GM23338 (cell line): ENCODE data around the gene EPS8L2. TPM values are rescaled to one million over a fixed set of nuclear protein-coding genes. Genes with fewer than 3 reads are reported as not detected.

ENCODE experiments used
- ATAC-seq: fragments of 200-7000 bp; cut with Tn5 transposase; 3 replicates; pipeline ENCODE4 v1.9.1; 2020
- DNase-seq: peaks from one replicate; pipeline ENCODE4 v3.0.0-alpha.2; 2015; ENCODE audit warnings: low spot score
- H2AFZ ChIP-seq: fragments of 200-600 bp; sonication (generic); 2 replicates; pipeline ENCODE4 v1.8.0; 2016; ENCODE audit warnings: antibody characterized with exemption, mild to moderate bottlenecking, moderate library complexity
- H3F3A ChIP-seq: fragments of 200-600 bp; sonication (generic); replicated peaks from 2 replicates; pipeline ENCODE4 v1.8.0; 2017; ENCODE audit warnings: antibody characterized with exemption, mixed run types, low read depth
- H3K27ac ChIP-seq: fragments of 200-600 bp; sonication (generic); 2 replicates; pipeline ENCODE4 v1.6.1; 2016; ENCODE audit warnings: low read depth
- H3K27me3 ChIP-seq: fragments of 200-600 bp; sonication (generic); 2 replicates; pipeline ENCODE4 v1.8.0; 2016; ENCODE audit warnings: mild to moderate bottlenecking, mixed run types, moderate library complexity; ENCODE audit not compliant: insufficient read depth
- H3K36me3 ChIP-seq: fragments of 200-600 bp; sonication (generic); 2 replicates; pipeline ENCODE4 v1.8.0; 2016; ENCODE audit warnings: mild to moderate bottlenecking; ENCODE audit not compliant: insufficient read depth
- H3K4me1 ChIP-seq: fragments of 200-600 bp; sonication (generic); 2 replicates; pipeline ENCODE4 v1.8.0; 2016; ENCODE audit warnings: mild to moderate bottlenecking, moderate library complexity; ENCODE audit not compliant: insufficient read depth
- H3K4me2 ChIP-seq: fragments of 200-600 bp; sonication (generic); 2 replicates; pipeline ENCODE4 v1.7.1; 2017; ENCODE audit warnings: mixed run types
- H3K4me3 ChIP-seq: fragments of 200-600 bp; sonication (generic); 2 replicates; pipeline ENCODE4 v1.6.1; 2016; ENCODE audit warnings: mixed run types
- H3K79me2 ChIP-seq: fragments of 200-600 bp; sonication (generic); replicated peaks from 2 replicates; pipeline ENCODE4 v1.8.0; 2017; ENCODE audit warnings: mild to moderate bottlenecking; ENCODE audit not compliant: insufficient read depth
- H3K9me2 ChIP-seq: fragments of 200-600 bp; sonication (generic); 2 replicates; pipeline ENCODE4 v1.8.0; 2017; ENCODE audit not compliant: insufficient read depth
- H4K20me1 ChIP-seq: fragments of 200-600 bp; sonication (generic); replicated peaks from 2 replicates; pipeline ENCODE4 v1.8.0; 2017; ENCODE audit warnings: mild to moderate bottlenecking; ENCODE audit not compliant: insufficient read depth
- H3K27ac Mint-ChIP-seq: 2 replicates; pipeline ENCODE4 v1.8.0; 2020; ENCODE audit warnings: inconsistent platforms, mild to moderate bottlenecking, moderate library complexity, mixed read lengths
- H3K27me3 Mint-ChIP-seq: 3 replicates; pipeline ENCODE4 v1.8.0; 2022; ENCODE audit warnings: low read depth, mild to moderate bottlenecking, moderate library complexity, mixed read lengths, inconsistent platforms; ENCODE audit not compliant: insufficient read depth, poor library complexity
- H3K36me3 Mint-ChIP-seq: 3 replicates; pipeline ENCODE4 v1.8.0; 2021; ENCODE audit warnings: low read depth, mild to moderate bottlenecking, inconsistent platforms, moderate library complexity, mixed read lengths
- H3K4me1 Mint-ChIP-seq: 3 replicates; pipeline ENCODE4 v1.8.0; 2020; ENCODE audit warnings: mild to moderate bottlenecking, inconsistent platforms, mixed read lengths
- H3K4me3 Mint-ChIP-seq: 3 replicates; pipeline ENCODE4 v1.8.0; 2021; ENCODE audit warnings: moderate library complexity, mild to moderate bottlenecking, inconsistent platforms, mixed read lengths
- H3K9me3 Mint-ChIP-seq: 3 replicates; pipeline ENCODE4 v1.8.0; 2020; ENCODE audit warnings: moderate library complexity, mild to moderate bottlenecking, inconsistent platforms, mixed read lengths
- CREB1 ChIP-seq: fragments of 250-450 bp; sonication (Bioruptor Pico); IDR thresholded peaks from 2 replicates; pipeline ENCODE4 v1.5.0; 2020; ENCODE audit warnings: low read depth, mild to moderate bottlenecking, moderate library complexity
- CTCF ChIP-seq, 2 experiments: fragments of 200-600 bp in 1 of 2; sonication (generic) in 1 of 2; conservative IDR thresholded peaks; 2 replicates each; pipeline versions ENCODE4 v1.5.1 to v1.6.1; 2016 to 2017; ENCODE audit warnings: antibody characterized with exemption in 2 of 2, low read depth in 2 of 2, mild to moderate bottlenecking in 2 of 2, moderate library complexity in 1 of 2
- EZH2 ChIP-seq: fragments of 200-600 bp; sonication (generic); IDR thresholded peaks from one replicate; pipeline ENCODE4 v1.8.0; 2017; ENCODE audit warnings: antibody characterized with exemption, mild to moderate bottlenecking, low read depth; ENCODE audit not compliant: unreplicated experiment
- JUNB ChIP-seq: IDR thresholded peaks from one replicate; pipeline ENCODE4 v1.6.1; 2016; ENCODE audit warnings: antibody characterized with exemption; ENCODE audit not compliant: unreplicated experiment
- NANOG ChIP-seq: IDR thresholded peaks from 2 replicates; pipeline ENCODE4 v1.6.1; 2016; ENCODE audit warnings: antibody characterized with exemption, borderline replicate concordance
- STAT1 ChIP-seq: IDR thresholded peaks from one replicate; pipeline ENCODE4 v1.6.1; 2016; ENCODE audit warnings: antibody characterized with exemption; ENCODE audit not compliant: unreplicated experiment
- ZNF114 ChIP-seq: fragments of 250-450 bp; sonication (Bioruptor Pico); IDR thresholded peaks from 2 replicates; pipeline ENCODE4 v1.5.0; 2020; ENCODE audit warnings: mild to moderate bottlenecking, moderate library complexity
- ZNF331 ChIP-seq: fragments of 250-450 bp; sonication (Bioruptor Pico); IDR thresholded peaks from 2 replicates; pipeline ENCODE4 v1.5.0; 2020; ENCODE audit warnings: low read depth, mild to moderate bottlenecking, moderate library complexity
- ZNF462 ChIP-seq: fragments of 250-450 bp; sonication (Bioruptor Pico); IDR thresholded peaks from 2 replicates; pipeline ENCODE4 v1.5.0; 2020; ENCODE audit warnings: mild to moderate bottlenecking, moderate library complexity
- polyA plus RNA-seq: library from polyadenylated mRNA; unstranded; fragments of >200 nt; fragmentation: Nextera tagmentation; extraction: Ambion mirVana; gene quantifications from 2 replicates; pipeline ENCODE4 v1.2.1, GENCODE V29; 2016
- total RNA-seq: library from RNA; depleted of rRNA; stranded (reverse); fragments of >200 nt; shearing (Covaris generic); gene quantifications from 2 replicates; pipeline ENCODE4 v1.2.3, GENCODE V29; 2014

Gene EPS8L2
- total and polyA plus RNA-seq, 2 experiments from 2014 or later, result 38.7 to 59.4 TPM

GRCh38 chr11:656866-657265 lies 49.2 kb upstream of the EPS8L2 start:
- Mint-ChIP-seq H3K9me3 (no peaks in the 10 kb centered on the region), H3K27ac (no peak overlapping the region), H3K4me1 (no peaks in the 10 kb centered on the region), H3K36me3 (peaks cover 23% of the 10 kb centered on the region), H3K4me3 (no peak overlapping the region), H3K27me3 (peaks cover 12% of the 10 kb centered on the region)
- Histone ChIP-seq H3K27ac (no peak overlapping the region), H3K4me3 (no peak overlapping the region), H3K9me2 (no peaks in the 10 kb centered on the region), H3K36me3 (peaks cover 12% of the 10 kb centered on the region), H4K20me1 (peaks cover 8% of the 10 kb centered on the region; the same call in 1 of the 2 replicates), H3K4me2 (no peak overlapping the region), H3F3A (peaks cover 10% of the 10 kb centered on the region; the same call in 1 of the 2 replicates), H3K79me2 (peaks cover 3% of the 10 kb centered on the region; the same call in 1 of the 2 replicates), H3K4me1 (no peaks in the 10 kb centered on the region), H2AFZ (no peak overlapping the region), H3K27me3 (no peaks in the 10 kb centered on the region)
- DNase-seq (no peak), ATAC-seq (no peak)
- TF ChIP-seq ZNF331 (no peak), ZNF462 (CRISPR knock-in tag) (no peak), EZH2 (no peak), NANOG (no peak), JUNB (no peak)

- no peaks in the 10 kb centered on the region for H3K4me1 ChIP-seq
- DNase-seq (no peak), ATAC-seq (no peak)
- H3K79me2 ChIP-seq, result peaks cover 3% of the 10 kb centered on the region; the same call in 1 of the 2 replicates
- Mint-ChIP-seq H3K9me3 (no peaks in the 10 kb centered on the region), H3K36me3 (peaks cover 19% of the 10 kb centered on the region), H3K27me3 (peaks cover 8% of the 10 kb centered on the region), H3K4me3 (no peak overlapping the region), H3K27ac (no peak overlapping the region), H3K4me1 (no peaks in the 10 kb centered on the region)
- no peaks in the 10 kb centered on the region for H3K9me2 ChIP-seq
- peaks cover 9% of the 10 kb centered on the region for H3K36me3 ChIP-seq
- no peak overlapping the region for H2AFZ ChIP-seq
- H3F3A ChIP-seq, result peaks cover 9% of the 10 kb centered on the region; the same call in 1 of the 2 replicates
- no peak overlapping the region for H3K4me3 ChIP-seq
- H3K4me2 ChIP-seq, result no peak overlapping the region
- H3K27me3 ChIP-seq, result no peaks in the 10 kb centered on the region
- 0 out of 2 replicates have a peak, but pooled peaks cover 13% of the 10 kb centered on the region for H4K20me1 ChIP-seq
- 0 out of 2 replicates have a peak overlapping the region, but pooled peaks have one; percentile 45 for H3K27ac ChIP-seq
- TF ChIP-seq JUNB (no peak), STAT1 (no peak), CTCF (conservative IDR thresholded peaks at IDR 0.05; ENCODE audit: low read depth in 2 of 2) (no peak), CREB1 (no peak), ZNF331 (no peak), ZNF114 (no peak), EZH2 (no peak)
These were observed 48.3 kb upstream of the EPS8L2 start for GRCh38 chr11:657691-658126.
